H9 (cell line): ENCODE measurements around the gene PREX1. TPM values are rescaled to one million over a fixed set of nuclear protein-coding genes. Genes with fewer than 3 reads are reported as not detected.

ENCODE experiments used
- DNase-seq: peaks from one replicate; pipeline ENCODE4 v3.0.0-alpha.2; 2017
- H2AFZ ChIP-seq: one replicate; pipeline ENCODE4 v1.6.1; 2013; ENCODE audit warnings: mild to moderate bottlenecking, low read length, control low read depth, moderate library complexity
- H2AK5ac ChIP-seq: 2 replicates; pipeline ENCODE4 v1.6.1; 2013; ENCODE audit warnings: low read length, control low read depth, mixed read lengths; ENCODE audit not compliant: insufficient read length
- H2BK120ac ChIP-seq: one replicate; pipeline ENCODE4 v1.6.1; 2013; ENCODE audit warnings: low read depth, mild to moderate bottlenecking, low read length, control low read depth, inconsistent platforms; ENCODE audit not compliant: poor library complexity, severe bottlenecking
- H2BK12ac ChIP-seq: 2 replicates; pipeline ENCODE4 v1.6.1; 2013; ENCODE audit warnings: low read length, control low read depth, mixed read lengths, low read depth; ENCODE audit not compliant: insufficient read length
- H2BK15ac ChIP-seq: 2 replicates; pipeline ENCODE4 v1.6.1; 2013; ENCODE audit warnings: low read depth, low read length, control low read depth
- H2BK20ac ChIP-seq: one replicate; pipeline ENCODE4 v1.6.1; 2013; ENCODE audit warnings: low read depth, mild to moderate bottlenecking, low read length, control low read depth, inconsistent platforms; ENCODE audit not compliant: poor library complexity, severe bottlenecking
- H2BK5ac ChIP-seq: 2 replicates; pipeline ENCODE4 v1.6.1; 2013; ENCODE audit warnings: low read length, control low read depth, mixed read lengths; ENCODE audit not compliant: insufficient read length
- H3K14ac ChIP-seq: 2 replicates; pipeline ENCODE4 v1.6.1; 2013; ENCODE audit warnings: low read length, control low read depth; ENCODE audit not compliant: insufficient read depth
- H3K18ac ChIP-seq: 2 replicates; pipeline ENCODE4 v1.6.1; 2013; ENCODE audit warnings: low read depth, mild to moderate bottlenecking, mixed read lengths, low read length, control low read depth; ENCODE audit not compliant: insufficient read length
- H3K23ac ChIP-seq: 2 replicates; pipeline ENCODE4 v1.6.1; 2013; ENCODE audit warnings: low read length, control low read depth, mixed read lengths, low read depth; ENCODE audit not compliant: insufficient read length
- H3K23me2 ChIP-seq: 2 replicates; pipeline ENCODE4 v1.6.1; 2013; ENCODE audit warnings: low read depth, mild to moderate bottlenecking, mixed read lengths, low read length, control low read depth; ENCODE audit not compliant: insufficient read length, poor library complexity, severe bottlenecking
- H3K27ac ChIP-seq: 2 replicates; pipeline ENCODE4 v1.5.1; 2013; ENCODE audit warnings: low read length, control low read depth, mixed read lengths, low read depth; ENCODE audit not compliant: insufficient read length
- H3K27me3 ChIP-seq: 2 replicates; pipeline ENCODE4 v1.6.1; 2013; ENCODE audit warnings: low read length, control low read depth, inconsistent platforms; ENCODE audit not compliant: insufficient read depth
- H3K4ac ChIP-seq: 2 replicates; pipeline ENCODE4 v1.6.1; 2013; ENCODE audit warnings: low read depth, mild to moderate bottlenecking, control low read depth, inconsistent platforms, low read length, moderate library complexity
- H3K4me1 ChIP-seq: 2 replicates; pipeline ENCODE4 v1.6.1; 2013; ENCODE audit warnings: low read length, control low read depth, inconsistent platforms; ENCODE audit not compliant: insufficient read depth
- H3K4me2 ChIP-seq: 2 replicates; pipeline ENCODE4 v1.6.1; 2013; ENCODE audit warnings: low read length, control low read depth, mixed read lengths; ENCODE audit not compliant: insufficient read length, insufficient read depth
- H3K56ac ChIP-seq: 2 replicates; pipeline ENCODE4 v1.6.1; 2013; ENCODE audit warnings: low read depth, mild to moderate bottlenecking, mixed read lengths, low read length, control low read depth; ENCODE audit not compliant: insufficient read length
- H3K79me1 ChIP-seq: 2 replicates; pipeline ENCODE4 v1.6.1; 2013; ENCODE audit warnings: low read depth, mild to moderate bottlenecking, moderate library complexity, low read length, control low read depth, inconsistent platforms; ENCODE audit not compliant: insufficient read depth, poor library complexity, severe bottlenecking
- H3K79me2 ChIP-seq: 2 replicates; pipeline ENCODE4 v1.6.1; 2013; ENCODE audit warnings: low read length, control low read depth, inconsistent platforms; ENCODE audit not compliant: insufficient read depth
- H3K9ac ChIP-seq: 2 replicates; pipeline ENCODE4 v1.6.1; 2013; ENCODE audit warnings: low read length, control low read depth, mixed read lengths; ENCODE audit not compliant: insufficient read length; ENCODE audit errors: extremely low read depth
- H3K9me3 ChIP-seq: one replicate; pipeline ENCODE4 v1.6.1; 2013; ENCODE audit warnings: low read depth, low read length, inconsistent platforms; ENCODE audit not compliant: control insufficient read depth
- H3T11ph ChIP-seq: one replicate; pipeline ENCODE4 v1.6.1; 2013; ENCODE audit warnings: mild to moderate bottlenecking, low read length, control low read depth, inconsistent platforms
- H4K20me1 ChIP-seq: one replicate; pipeline ENCODE4 v1.6.1; 2013; ENCODE audit not compliant: control insufficient read depth, insufficient read length, insufficient read depth
- H4K5ac ChIP-seq: 2 replicates; pipeline ENCODE4 v1.6.1; 2013; ENCODE audit warnings: low read depth, mild to moderate bottlenecking, mixed read lengths, low read length, control low read depth; ENCODE audit not compliant: insufficient read length
- H4K8ac ChIP-seq: replicated peaks from 2 replicates; pipeline ENCODE4 v1.6.1; 2013; ENCODE audit warnings: low read length, control low read depth, mixed read lengths, low read depth; ENCODE audit not compliant: insufficient read length
- H4K91ac ChIP-seq: 2 replicates; pipeline ENCODE4 v1.6.1; 2013; ENCODE audit warnings: low read depth, mild to moderate bottlenecking, moderate library complexity, mixed read lengths, low read length, control low read depth; ENCODE audit not compliant: insufficient read length
- H3K27ac Mint-ChIP-seq, 3 experiments: 2 replicates in 2 of 3; 3 replicates in 1 of 3; pipeline ENCODE4 v1.8.0; 2020 to 2021; ENCODE audit warnings: mixed read lengths in 3 of 3, mild to moderate bottlenecking in 1 of 3, moderate library complexity in 1 of 3
- H3K27me3 Mint-ChIP-seq: 2 replicates; pipeline ENCODE4 v1.8.0; 2021; ENCODE audit warnings: low read depth, mild to moderate bottlenecking, moderate library complexity, mixed read lengths
- H3K36me3 Mint-ChIP-seq, 3 experiments: 2 replicates in 2 of 3; 3 replicates in 1 of 3; pipeline ENCODE4 v1.8.0; 2020 to 2021; ENCODE audit warnings: low read depth in 3 of 3, mixed read lengths in 3 of 3; ENCODE audit not compliant: insufficient read depth in 1 of 3
- H3K4me1 Mint-ChIP-seq, 2 experiments: 2 replicates each; pipeline ENCODE4 v1.8.0; 2020; ENCODE audit warnings: mixed read lengths in 2 of 2
- H3K4me3 Mint-ChIP-seq, 2 experiments: 2 replicates in 1 of 2; 3 replicates in 1 of 2; pipeline ENCODE4 v1.8.0; 2020 to 2021; ENCODE audit warnings: mild to moderate bottlenecking in 2 of 2, mixed read lengths in 2 of 2, moderate library complexity in 1 of 2
- H3K9me3 Mint-ChIP-seq, 2 experiments: 2 replicates in 1 of 2; 3 replicates in 1 of 2; pipeline ENCODE4 v1.8.0; 2020; ENCODE audit warnings: mild to moderate bottlenecking in 2 of 2, mixed read lengths in 2 of 2, moderate library complexity in 1 of 2
- CTCF ChIP-seq: fragments of 200-600 bp; sonication (generic); conservative IDR thresholded peaks from 3 replicates; pipeline ENCODE4 v1.8.0; 2021; ENCODE audit warnings: antibody characterized with exemption, mild to moderate bottlenecking
- WGBS: extraction: QIAGEN DNeasy Blood & Tissue Kit; methylation state at CpG from one replicate; pipeline ENCODE4 v1.1.7; 2013; ENCODE audit warnings: missing lambda C conversion rate, low lambda C conversion rate, mixed read lengths; ENCODE audit not compliant: insufficient read length; ENCODE audit errors: extremely low coverage; 5-methylcytosine and 5-hydroxymethylcytosine counted together
- total RNA-seq: library from RNA; stranded (reverse); gene quantifications from 2 replicates; pipeline ENCODE4 v1.2.1, GENCODE V29; 2021

Gene PREX1
- total RNA-seq, 1 experiment from 2014 or later, result 6.6 TPM

- H2BK12ac ChIP-seq, result no peak overlapping the region
- no peak overlapping the region for H3T11ph ChIP-seq
- no peak overlapping the region for H3K14ac ChIP-seq
- peak overlapping the region in 1 of 3 experiments; percentile 67; a peak in 1 of 7 replicates for H3K27ac Mint-ChIP-seq
- H3K18ac ChIP-seq, result no peak overlapping the region
- H3K9me3 Mint-ChIP-seq, result no peaks in the 10 kb centered on the region; a peak in 1 of 5 replicates
- no peak overlapping the region for H3K4ac ChIP-seq
- no peak overlapping the region for H2AK5ac ChIP-seq
- no peak overlapping the region for H2BK5ac ChIP-seq
- no peak overlapping the region for H2AFZ ChIP-seq
- no peaks in the 10 kb centered on the region for H3K9me3 ChIP-seq
- no peak overlapping the region for H2BK120ac ChIP-seq
- no peak overlapping the region for H3K56ac ChIP-seq
- peaks cover 7 to 8% of the 10 kb centered on the region in 2 experiments for H3K4me1 Mint-ChIP-seq
- H3K4me2 ChIP-seq, result no peak overlapping the region
- no peak overlapping the region for H3K23ac ChIP-seq
- H3K23me2 ChIP-seq, result no peaks in the 10 kb centered on the region
- no peak overlapping the region for H4K91ac ChIP-seq
- H3K9ac ChIP-seq, result no peak overlapping the region
- H2BK20ac ChIP-seq, result no peak overlapping the region
- H3K4me3 Mint-ChIP-seq, result no peak overlapping the region
- H4K5ac ChIP-seq, result no peak overlapping the region
- H3K79me1 ChIP-seq, result no peaks in the 10 kb centered on the region
- WGBS, result no CpG with 5 or more reads among the region's 5 CpGs
- no peaks in the 10 kb centered on the region for H3K27me3 ChIP-seq
- TF ChIP-seq CTCF, result no peak
- H2BK15ac ChIP-seq, result no peak overlapping the region
- H3K4me1 ChIP-seq, result no peaks in the 10 kb centered on the region
- H3K27ac ChIP-seq, result no peak overlapping the region
- H4K20me1 ChIP-seq, result no peaks in the 10 kb centered on the region
- no peak for DNase-seq
- H3K79me2 ChIP-seq, result no peaks in the 10 kb centered on the region
- H3K27me3 Mint-ChIP-seq, result peaks cover 2% of the 10 kb centered on the region
- peaks cover 0 to 2% (median 0%) of the 10 kb centered on the region in 3 experiments; a peak in 1 of 7 replicates for H3K36me3 Mint-ChIP-seq
- H4K8ac ChIP-seq, result no peak overlapping the region
Measured at GRCh38 chr20:48581167-48581566, 246.6 kb downstream of the PREX1 start.
